Measurements from ENCODE around the gene ZNF785. TPM values are rescaled to one million over a fixed set of nuclear protein-coding genes. Genes with fewer than 3 reads are reported as not detected.

Gene ZNF785
- total and polyA plus RNA-seq, 2 of the 13 experiments (the other 11 are each of a cell fraction or from before 2014, with no cell fraction given) = 0.01 TPM; not detected in 1

DNA sequence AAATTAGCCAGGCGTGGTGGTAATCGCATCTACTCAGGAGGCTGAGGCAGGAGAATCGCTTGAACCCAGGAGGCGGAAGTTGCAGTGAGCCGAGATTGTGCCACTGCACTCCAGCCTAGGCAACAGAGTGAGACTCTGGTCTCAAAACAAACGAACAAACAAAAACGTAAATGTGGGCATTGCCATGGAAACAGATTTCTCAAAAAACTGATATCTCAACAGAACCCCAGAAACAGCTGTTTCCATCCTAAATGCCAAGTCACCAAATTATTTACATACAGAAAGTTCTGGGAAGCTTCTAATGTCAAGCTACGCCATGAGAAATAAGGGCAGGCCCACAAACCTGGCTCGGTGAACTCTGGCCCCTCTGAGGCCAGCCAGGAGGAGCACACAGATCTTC, 40.7 kb upstream of the ZNF785 start (continued):
- TF ChIP-seq, protein P1, sequence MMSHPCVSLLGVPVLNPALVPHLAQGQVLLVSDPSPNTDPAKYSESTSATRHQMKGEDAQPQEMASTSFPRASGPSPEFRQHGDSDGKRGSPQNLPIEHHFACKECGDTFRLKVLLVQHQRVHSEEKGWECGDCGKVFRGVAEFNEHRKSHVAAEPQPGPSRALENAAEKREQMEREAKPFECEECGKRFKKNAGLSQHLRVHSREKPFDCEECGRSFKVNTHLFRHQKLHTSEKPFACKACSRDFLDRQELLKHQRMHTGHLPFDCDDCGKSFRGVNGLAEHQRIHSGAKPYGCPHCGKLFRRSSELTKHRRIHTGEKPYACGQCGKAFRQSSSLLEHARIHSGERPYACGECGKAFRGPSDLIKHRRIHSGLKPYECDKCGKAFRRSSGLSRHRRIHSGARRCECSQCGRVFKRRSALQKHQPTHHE (CRISPR knock-in tag; IDR thresholded peaks at IDR 0.05; ENCODE audit: borderline replicate concordance) = no peak
- TF ChIP-seq, protein P2, sequence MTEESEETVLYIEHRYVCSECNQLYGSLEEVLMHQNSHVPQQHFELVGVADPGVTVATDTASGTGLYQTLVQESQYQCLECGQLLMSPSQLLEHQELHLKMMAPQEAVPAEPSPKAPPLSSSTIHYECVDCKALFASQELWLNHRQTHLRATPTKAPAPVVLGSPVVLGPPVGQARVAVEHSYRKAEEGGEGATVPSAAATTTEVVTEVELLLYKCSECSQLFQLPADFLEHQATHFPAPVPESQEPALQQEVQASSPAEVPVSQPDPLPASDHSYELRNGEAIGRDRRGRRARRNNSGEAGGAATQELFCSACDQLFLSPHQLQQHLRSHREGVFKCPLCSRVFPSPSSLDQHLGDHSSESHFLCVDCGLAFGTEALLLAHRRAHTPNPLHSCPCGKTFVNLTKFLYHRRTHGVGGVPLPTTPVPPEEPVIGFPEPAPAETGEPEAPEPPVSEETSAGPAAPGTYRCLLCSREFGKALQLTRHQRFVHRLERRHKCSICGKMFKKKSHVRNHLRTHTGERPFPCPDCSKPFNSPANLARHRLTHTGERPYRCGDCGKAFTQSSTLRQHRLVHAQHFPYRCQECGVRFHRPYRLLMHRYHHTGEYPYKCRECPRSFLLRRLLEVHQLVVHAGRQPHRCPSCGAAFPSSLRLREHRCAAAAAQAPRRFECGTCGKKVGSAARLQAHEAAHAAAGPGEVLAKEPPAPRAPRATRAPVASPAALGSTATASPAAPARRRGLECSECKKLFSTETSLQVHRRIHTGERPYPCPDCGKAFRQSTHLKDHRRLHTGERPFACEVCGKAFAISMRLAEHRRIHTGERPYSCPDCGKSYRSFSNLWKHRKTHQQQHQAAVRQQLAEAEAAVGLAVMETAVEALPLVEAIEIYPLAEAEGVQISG (CRISPR knock-in tag; IDR thresholded peaks at IDR 0.05) = no peak
- no peak for TF ChIP-seq SKI (IDR thresholded peaks at IDR 0.05; ENCODE audit: partially characterized antibody)
- TF ChIP-seq, protein P3, sequence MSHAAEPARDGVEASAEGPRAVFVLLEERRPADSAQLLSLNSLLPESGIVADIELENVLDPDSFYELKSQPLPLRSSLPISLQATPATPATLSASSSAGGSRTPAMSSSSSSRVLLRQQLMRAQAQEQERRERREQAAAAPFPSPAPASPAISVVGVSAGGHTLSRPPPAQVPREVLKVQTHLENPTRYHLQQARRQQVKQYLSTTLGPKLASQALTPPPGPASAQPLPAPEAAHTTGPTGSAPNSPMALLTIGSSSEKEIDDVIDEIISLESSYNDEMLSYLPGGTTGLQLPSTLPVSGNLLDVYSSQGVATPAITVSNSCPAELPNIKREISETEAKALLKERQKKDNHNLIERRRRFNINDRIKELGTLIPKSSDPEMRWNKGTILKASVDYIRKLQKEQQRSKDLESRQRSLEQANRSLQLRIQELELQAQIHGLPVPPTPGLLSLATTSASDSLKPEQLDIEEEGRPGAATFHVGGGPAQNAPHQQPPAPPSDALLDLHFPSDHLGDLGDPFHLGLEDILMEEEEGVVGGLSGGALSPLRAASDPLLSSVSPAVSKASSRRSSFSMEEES (CRISPR knock-in tag; IDR thresholded peaks at IDR 0.05) = no peak
- no peak for TF ChIP-seq NFYB (CRISPR knock-in tag; IDR thresholded peaks at IDR 0.05)
- TF ChIP-seq ZIK1 (CRISPR knock-in tag; IDR thresholded peaks at IDR 0.05; ENCODE audit: borderline replicate concordance, low read depth) = no peak
- TF ChIP-seq HOXA3 (CRISPR knock-in tag; IDR thresholded peaks at IDR 0.05) = 0 out of 2 replicates have a peak, but pooled peaks have one; percentile 1
- TF ChIP-seq, protein P4, sequence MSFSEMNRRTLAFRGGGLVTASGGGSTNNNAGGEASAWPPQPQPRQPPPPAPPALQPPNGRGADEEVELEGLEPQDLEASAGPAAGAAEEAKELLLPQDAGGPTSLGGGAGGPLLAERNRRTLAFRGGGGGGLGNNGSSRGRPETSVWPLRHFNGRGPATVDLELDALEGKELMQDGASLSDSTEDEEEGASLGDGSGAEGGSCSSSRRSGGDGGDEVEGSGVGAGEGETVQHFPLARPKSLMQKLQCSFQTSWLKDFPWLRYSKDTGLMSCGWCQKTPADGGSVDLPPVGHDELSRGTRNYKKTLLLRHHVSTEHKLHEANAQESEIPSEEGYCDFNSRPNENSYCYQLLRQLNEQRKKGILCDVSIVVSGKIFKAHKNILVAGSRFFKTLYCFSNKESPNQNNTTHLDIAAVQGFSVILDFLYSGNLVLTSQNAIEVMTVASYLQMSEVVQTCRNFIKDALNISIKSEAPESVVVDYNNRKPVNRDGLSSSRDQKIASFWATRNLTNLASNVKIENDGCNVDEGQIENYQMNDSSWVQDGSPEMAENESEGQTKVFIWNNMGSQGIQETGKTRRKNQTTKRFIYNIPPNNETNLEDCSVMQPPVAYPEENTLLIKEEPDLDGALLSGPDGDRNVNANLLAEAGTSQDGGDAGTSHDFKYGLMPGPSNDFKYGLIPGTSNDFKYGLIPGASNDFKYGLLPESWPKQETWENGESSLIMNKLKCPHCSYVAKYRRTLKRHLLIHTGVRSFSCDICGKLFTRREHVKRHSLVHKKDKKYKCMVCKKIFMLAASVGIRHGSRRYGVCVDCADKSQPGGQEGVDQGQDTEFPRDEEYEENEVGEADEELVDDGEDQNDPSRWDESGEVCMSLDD (CRISPR knock-in tag; IDR thresholded peaks at IDR 0.05; ENCODE audit: borderline replicate concordance) = no peak
- no peak for TF ChIP-seq ZNF607 (CRISPR knock-in tag; IDR thresholded peaks at IDR 0.05; ENCODE audit: borderline replicate concordance)
- no peak for TF ChIP-seq CBX5 (CRISPR knock-in tag; IDR thresholded peaks at IDR 0.05; ENCODE audit: borderline replicate concordance)
- TF ChIP-seq, protein P5, sequence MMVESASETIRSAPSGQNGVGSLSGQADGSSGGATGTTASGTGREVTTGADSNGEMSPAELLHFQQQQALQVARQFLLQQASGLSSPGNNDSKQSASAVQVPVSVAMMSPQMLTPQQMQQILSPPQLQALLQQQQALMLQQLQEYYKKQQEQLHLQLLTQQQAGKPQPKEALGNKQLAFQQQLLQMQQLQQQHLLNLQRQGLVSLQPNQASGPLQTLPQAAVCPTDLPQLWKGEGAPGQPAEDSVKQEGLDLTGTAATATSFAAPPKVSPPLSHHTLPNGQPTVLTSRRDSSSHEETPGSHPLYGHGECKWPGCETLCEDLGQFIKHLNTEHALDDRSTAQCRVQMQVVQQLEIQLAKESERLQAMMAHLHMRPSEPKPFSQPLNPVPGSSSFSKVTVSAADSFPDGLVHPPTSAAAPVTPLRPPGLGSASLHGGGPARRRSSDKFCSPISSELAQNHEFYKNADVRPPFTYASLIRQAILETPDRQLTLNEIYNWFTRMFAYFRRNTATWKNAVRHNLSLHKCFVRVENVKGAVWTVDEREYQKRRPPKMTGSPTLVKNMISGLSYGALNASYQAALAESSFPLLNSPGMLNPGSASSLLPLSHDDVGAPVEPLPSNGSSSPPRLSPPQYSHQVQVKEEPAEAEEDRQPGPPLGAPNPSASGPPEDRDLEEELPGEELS (CRISPR knock-in tag; IDR thresholded peaks at IDR 0.05) = 0 out of 2 replicates have a peak, but pooled peaks have one; percentile 5
- TF ChIP-seq PAF1 (CRISPR knock-in tag; IDR thresholded peaks at IDR 0.05) = no peak
- TF ChIP-seq KDM2A (CRISPR knock-in tag; IDR thresholded peaks at IDR 0.05; ENCODE audit: borderline replicate concordance, low read depth) = no peak
- TF ChIP-seq SP2 (CRISPR knock-in tag; IDR thresholded peaks at IDR 0.05) = no peak
- no peak for TF ChIP-seq ZNF589 (CRISPR knock-in tag; conservative IDR thresholded peaks at IDR 0.05)
- TF ChIP-seq ARNT (IDR thresholded peaks at IDR 0.05) = no peak
- TF ChIP-seq, protein P6, sequence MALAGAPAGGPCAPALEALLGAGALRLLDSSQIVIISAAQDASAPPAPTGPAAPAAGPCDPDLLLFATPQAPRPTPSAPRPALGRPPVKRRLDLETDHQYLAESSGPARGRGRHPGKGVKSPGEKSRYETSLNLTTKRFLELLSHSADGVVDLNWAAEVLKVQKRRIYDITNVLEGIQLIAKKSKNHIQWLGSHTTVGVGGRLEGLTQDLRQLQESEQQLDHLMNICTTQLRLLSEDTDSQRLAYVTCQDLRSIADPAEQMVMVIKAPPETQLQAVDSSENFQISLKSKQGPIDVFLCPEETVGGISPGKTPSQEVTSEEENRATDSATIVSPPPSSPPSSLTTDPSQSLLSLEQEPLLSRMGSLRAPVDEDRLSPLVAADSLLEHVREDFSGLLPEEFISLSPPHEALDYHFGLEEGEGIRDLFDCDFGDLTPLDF (CRISPR knock-in tag; IDR thresholded peaks at IDR 0.05) = no peak
- no peak for TF ChIP-seq MIXL1 (CRISPR knock-in tag; IDR thresholded peaks at IDR 0.05)
- TF ChIP-seq SAP130 (CRISPR knock-in tag; IDR thresholded peaks at IDR 0.05; ENCODE audit: low read depth) = peak; percentile 31; the same call in 1 of the 2 replicates
